Neuronal stem cell (in vitro differentiated cells): Measurements from ENCODE around the gene TIPIN.

Source experiments
- DNase-seq: peaks from one replicate; pipeline ENCODE4 v3.0.0-alpha.2; 2013; ENCODE audit warnings: low spot score
- H2AFZ ChIP-seq: one replicate; pipeline ENCODE4 v1.6.1; 2013; ENCODE audit warnings: mild to moderate bottlenecking, low read length, inconsistent platforms
- H2AK5ac ChIP-seq: 2 replicates; pipeline ENCODE4 v1.6.1; 2013; ENCODE audit warnings: low read depth, mild to moderate bottlenecking, inconsistent platforms, low read length, moderate library complexity, mixed read lengths
- H2BK120ac ChIP-seq: 2 replicates; pipeline ENCODE4 v1.6.1; 2013; ENCODE audit warnings: low read depth, mild to moderate bottlenecking, inconsistent platforms, low read length, moderate library complexity, mixed read lengths
- H2BK12ac ChIP-seq: one replicate; pipeline ENCODE4 v1.6.1; 2013; ENCODE audit warnings: low read length, inconsistent platforms
- H2BK15ac ChIP-seq: 2 replicates; pipeline ENCODE4 v1.6.1; 2013; ENCODE audit warnings: mild to moderate bottlenecking, low read length, inconsistent platforms, mixed read lengths
- H2BK5ac ChIP-seq: one replicate; pipeline ENCODE4 v1.6.1; 2013; ENCODE audit warnings: inconsistent platforms, mild to moderate bottlenecking, low read length, moderate library complexity
- H3K14ac ChIP-seq: one replicate; pipeline ENCODE4 v1.6.1; 2013; ENCODE audit warnings: low read length, inconsistent platforms
- H3K18ac ChIP-seq: 2 replicates; pipeline ENCODE4 v1.6.1; 2013; ENCODE audit warnings: low read length, inconsistent platforms
- H3K23ac ChIP-seq: 2 replicates; pipeline ENCODE4 v1.6.1; 2013; ENCODE audit warnings: low read depth, mild to moderate bottlenecking, mixed read lengths, low read length, inconsistent platforms; ENCODE audit not compliant: poor library complexity
- H3K27ac ChIP-seq: replicated peaks from 3 replicates; pipeline ENCODE4 v1.5.1; 2013; ENCODE audit warnings: low read length, inconsistent platforms
- H3K27me3 ChIP-seq, 3 experiments: 2 replicates each; pipeline ENCODE4 v1.6.1; 2013; ENCODE audit warnings: low read length in 3 of 3, mild to moderate bottlenecking in 2 of 3, inconsistent platforms in 1 of 3, low read depth in 1 of 3, mixed read lengths in 1 of 3, moderate library complexity in 1 of 3; ENCODE audit not compliant: control insufficient read depth in 3 of 3, insufficient read depth in 3 of 3
- H3K36me3 ChIP-seq, 2 donors: replicated peaks in 1 of 2; 2 replicates each; pipeline ENCODE4 v1.6.1; 2013; ENCODE audit warnings: low read length in 2 of 2; ENCODE audit not compliant: control insufficient read depth in 2 of 2, insufficient read depth in 2 of 2
- H3K4ac ChIP-seq: 2 replicates; pipeline ENCODE4 v1.6.1; 2013; ENCODE audit warnings: inconsistent platforms, mild to moderate bottlenecking, low read length, moderate library complexity
- H3K4me1 ChIP-seq, 2 donors: 1 replicate in 1 of 2; 2 replicates in 1 of 2; pipeline ENCODE4 v1.6.1; 2013; ENCODE audit warnings: low read length in 2 of 2, low read depth in 1 of 2; ENCODE audit not compliant: control insufficient read depth in 2 of 2, insufficient read depth in 1 of 2
- H3K4me2 ChIP-seq: one replicate; pipeline ENCODE4 v1.6.1; 2013; ENCODE audit warnings: mild to moderate bottlenecking, low read length, inconsistent platforms; ENCODE audit not compliant: insufficient read depth, poor library complexity, severe bottlenecking
- H3K4me3 ChIP-seq, 2 donors: 2 replicates each; pipeline ENCODE4 v1.5.1; 2013; ENCODE audit warnings: low read length in 2 of 2, mild to moderate bottlenecking in 2 of 2, inconsistent platforms in 1 of 2, moderate library complexity in 1 of 2
- H3K79me1 ChIP-seq: one replicate; pipeline ENCODE4 v1.6.1; 2013; ENCODE audit warnings: low read depth, mild to moderate bottlenecking, inconsistent platforms, low read length, moderate library complexity
- H3K9ac ChIP-seq: one replicate; pipeline ENCODE4 v1.6.1; 2013; ENCODE audit warnings: mild to moderate bottlenecking, low read depth, low read length, inconsistent platforms; ENCODE audit not compliant: poor library complexity
- H3K9me3 ChIP-seq, 2 donors: replicated peaks in 1 of 2; 2 replicates each; pipeline versions ENCODE3 to v1.6.1; 2013; ENCODE audit warnings: low read length in 2 of 2, mild to moderate bottlenecking in 2 of 2, inconsistent platforms in 1 of 2, low read depth in 1 of 2, mixed read lengths in 1 of 2, moderate library complexity in 1 of 2; ENCODE audit not compliant: control insufficient read depth in 2 of 2, insufficient read depth in 1 of 2
- H4K8ac ChIP-seq: one replicate; pipeline ENCODE4 v1.6.1; 2013; ENCODE audit warnings: low read depth, mild to moderate bottlenecking, inconsistent platforms, low read length, moderate library complexity
- H4K91ac ChIP-seq: one replicate; pipeline ENCODE4 v1.6.1; 2013; ENCODE audit warnings: low read length, low read depth, mild to moderate bottlenecking, inconsistent platforms; ENCODE audit not compliant: poor library complexity
- WGBS, 2 donors: extraction: QIAGEN DNeasy Blood & Tissue Kit; methylation state at CpG; one replicate each; pipeline ENCODE4 v1.1.7; 2013; ENCODE audit warnings: missing lambda C conversion rate in 2 of 2, mixed read lengths in 1 of 2; ENCODE audit not compliant: insufficient read length in 2 of 2, insufficient replicate concordance in 1 of 2; ENCODE audit errors: extremely low coverage in 2 of 2; 5-methylcytosine and 5-hydroxymethylcytosine counted together

TIPIN gene

DNA sequence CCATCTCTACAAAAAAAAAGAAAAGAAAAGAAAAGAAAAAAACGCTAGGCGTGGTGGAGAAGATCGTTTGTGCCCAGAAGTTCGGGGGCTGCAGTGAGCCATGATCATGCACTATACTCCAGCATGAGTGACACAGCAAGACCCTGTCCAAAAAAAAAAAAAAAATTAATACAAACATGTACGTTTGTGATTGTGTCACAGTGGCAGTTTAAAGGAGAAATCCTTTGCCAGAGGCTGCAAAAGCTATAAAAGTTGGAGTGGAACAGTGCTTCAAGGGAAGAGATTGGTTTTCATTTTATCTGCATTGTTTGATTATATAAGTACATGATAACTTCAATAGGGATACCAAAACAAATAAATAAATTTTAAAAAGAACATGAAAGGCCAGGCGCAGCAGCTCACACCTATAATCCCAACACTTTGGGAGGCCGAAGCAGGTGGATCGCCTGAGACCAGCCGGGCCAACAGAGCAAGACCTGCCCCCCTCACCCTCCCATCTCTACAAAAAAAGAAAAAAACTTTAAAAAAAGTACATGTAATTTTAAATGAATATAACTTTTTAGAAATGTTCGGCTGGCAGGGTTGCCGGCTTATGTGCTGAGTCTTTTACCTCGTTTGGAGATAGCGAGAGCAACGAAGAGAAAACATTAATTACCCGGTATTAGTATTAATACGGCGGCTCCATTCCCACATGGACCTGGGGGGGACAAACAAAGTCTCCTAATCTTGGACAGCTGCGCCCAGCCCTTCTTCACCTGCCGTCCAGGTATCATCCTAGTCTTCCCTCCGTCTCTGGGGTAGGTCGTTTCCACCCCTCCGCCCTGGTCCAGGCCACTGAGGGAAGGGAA is 63.7 kb downstream of the TIPIN start:
- WGBS, 2 donors: no CpG with 5 or more reads among the region's 22 CpGs
- H3K4me1 ChIP-seq: peaks cover 4 to 12% of the 10 kb centered on the region in 2 donors
- peak overlapping the region; percentile 54 to 88 for H3K4me3 ChIP-seq
- H2BK12ac ChIP-seq: no peak overlapping the region
- H3K36me3 ChIP-seq: peaks cover 0 to 26% of the 10 kb centered on the region in 2 donors
- H4K8ac ChIP-seq: no peak overlapping the region
- no peak overlapping the region for H3K9ac ChIP-seq
- peak overlapping the region; percentile 95 for H3K18ac ChIP-seq
- H3K79me1 ChIP-seq: no peaks in the 10 kb centered on the region
- H3K27ac ChIP-seq: no peak overlapping the region
- peak overlapping the region; percentile 90 for H2BK120ac ChIP-seq
- no peak overlapping the region for H3K14ac ChIP-seq
- H3K4ac ChIP-seq: no peak overlapping the region
- peaks cover 0 to 2% (median 0%) of the 10 kb centered on the region in 3 experiments for H3K27me3 ChIP-seq
- no peak overlapping the region for H2BK15ac ChIP-seq
- no peak overlapping the region for H4K91ac ChIP-seq
- H2BK5ac ChIP-seq: no peak overlapping the region
- peak overlapping the region; percentile 92 for H3K23ac ChIP-seq
- no peaks in the 10 kb centered on the region for H3K9me3 ChIP-seq
- H3K4me2 ChIP-seq: peak overlapping the region; percentile 74
- DNase-seq: no peak
- H2AK5ac ChIP-seq: no peak overlapping the region
- H2AFZ ChIP-seq: peak overlapping the region; percentile 97

DNA sequence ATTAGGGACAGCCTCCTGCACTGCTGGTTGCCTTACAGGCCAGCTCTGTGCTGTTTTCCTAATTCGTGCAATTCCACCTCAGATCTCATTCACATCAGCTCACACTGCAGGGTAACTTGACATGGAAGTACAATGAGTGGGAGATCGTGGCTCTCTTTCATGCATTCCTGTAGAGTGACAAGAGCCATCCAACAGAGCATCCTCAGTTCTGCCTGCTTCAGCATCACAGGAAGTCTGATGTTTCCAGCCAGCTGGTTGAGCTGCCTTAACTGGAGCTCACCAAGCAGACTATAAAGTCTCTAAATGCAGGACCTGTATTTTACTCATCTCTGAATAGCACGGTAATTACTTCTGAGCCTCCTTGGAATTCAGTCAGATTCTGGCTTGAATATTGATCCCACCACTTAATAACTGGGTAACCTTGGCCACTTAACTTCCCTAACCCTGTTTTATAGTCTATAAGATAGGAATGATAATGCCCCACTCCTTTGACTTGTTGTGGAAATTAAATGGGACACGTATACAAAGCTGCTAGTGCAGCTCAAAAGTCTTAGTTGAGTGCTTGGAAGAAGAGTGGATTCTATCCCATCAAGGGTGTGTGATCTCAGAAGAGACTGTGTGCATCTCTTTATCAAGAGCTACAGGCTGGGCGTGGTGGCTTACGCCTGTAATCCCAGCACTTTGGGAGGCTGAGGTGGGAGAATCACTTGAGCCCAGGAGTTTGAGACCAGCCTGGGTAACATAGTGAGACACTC is 64.5 kb downstream of the TIPIN start:
- peaks cover 0 to 18% of the 10 kb centered on the region in 2 donors for H3K36me3 ChIP-seq
- no peak overlapping the region for H3K4me2 ChIP-seq
- no peak overlapping the region for H4K91ac ChIP-seq
- H3K14ac ChIP-seq: no peak overlapping the region
- no peak overlapping the region for H3K9ac ChIP-seq
- H3K4ac ChIP-seq: no peak overlapping the region
- H3K23ac ChIP-seq: no peak overlapping the region
- H3K9me3 ChIP-seq: no peaks in the 10 kb centered on the region
- no peak overlapping the region for H4K8ac ChIP-seq
- H2BK15ac ChIP-seq: no peak overlapping the region
- no peak overlapping the region for H3K27ac ChIP-seq
- no peak overlapping the region for H2BK12ac ChIP-seq
- H2BK5ac ChIP-seq: no peak overlapping the region
- no peak overlapping the region for H2BK120ac ChIP-seq
- WGBS, 2 donors: no CpG with 5 or more reads among the region's 6 CpGs
- peaks cover 4 to 12% of the 10 kb centered on the region in 2 donors for H3K4me1 ChIP-seq
- peaks cover 0 to 2% (median 0%) of the 10 kb centered on the region in 3 experiments for H3K27me3 ChIP-seq
- no peak for DNase-seq
- no peak overlapping the region for H3K4me3 ChIP-seq
- no peak overlapping the region for H3K18ac ChIP-seq
- no peaks in the 10 kb centered on the region for H3K79me1 ChIP-seq
- no peak overlapping the region for H2AK5ac ChIP-seq
- H2AFZ ChIP-seq: no peak overlapping the region

DNA sequence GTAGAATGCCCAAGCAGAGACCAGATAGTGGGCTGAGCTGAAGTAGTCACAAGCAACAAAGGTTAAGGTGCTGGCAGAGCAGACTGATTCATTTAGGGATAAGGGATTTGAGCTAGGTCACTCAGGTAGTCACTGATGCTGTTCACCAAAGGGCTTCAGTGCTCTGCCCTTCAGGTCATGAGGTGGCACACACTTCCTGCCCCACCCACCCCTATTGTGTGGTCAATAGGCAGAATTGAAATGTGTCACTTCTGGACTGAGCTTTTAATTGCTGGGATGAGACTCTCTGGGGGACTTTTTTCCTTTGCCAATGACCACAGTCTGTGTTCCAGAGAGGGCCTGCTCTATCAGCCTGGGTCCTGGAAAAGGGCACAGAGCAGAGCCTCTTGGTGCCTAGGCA is 66.0 kb downstream of the TIPIN start:
- no peak overlapping the region for H2AFZ ChIP-seq
- H3K14ac ChIP-seq: no peak overlapping the region
- H3K4me3 ChIP-seq: no peak overlapping the region
- H4K8ac ChIP-seq: no peak overlapping the region
- H4K91ac ChIP-seq: no peak overlapping the region
- no peak overlapping the region for H3K27ac ChIP-seq
- H2AK5ac ChIP-seq: no peak overlapping the region
- no peak overlapping the region for H3K9ac ChIP-seq
- H3K4me1 ChIP-seq: peaks cover 4 to 11% of the 10 kb centered on the region in 2 donors
- H3K4me2 ChIP-seq: no peak overlapping the region
- peaks cover 0 to 2% (median 0%) of the 10 kb centered on the region in 3 experiments for H3K27me3 ChIP-seq
- H2BK5ac ChIP-seq: no peak overlapping the region
- no peak overlapping the region for H2BK15ac ChIP-seq
- H3K4ac ChIP-seq: no peak overlapping the region
- no peak for DNase-seq
- no peak overlapping the region for H2BK12ac ChIP-seq
- H3K79me1 ChIP-seq: no peaks in the 10 kb centered on the region
- H3K9me3 ChIP-seq: no peaks in the 10 kb centered on the region
- peaks cover 0 to 5% of the 10 kb centered on the region in 2 donors for H3K36me3 ChIP-seq
- no peak overlapping the region for H3K18ac ChIP-seq
- H3K23ac ChIP-seq: no peak overlapping the region
- H2BK120ac ChIP-seq: no peak overlapping the region

DNA sequence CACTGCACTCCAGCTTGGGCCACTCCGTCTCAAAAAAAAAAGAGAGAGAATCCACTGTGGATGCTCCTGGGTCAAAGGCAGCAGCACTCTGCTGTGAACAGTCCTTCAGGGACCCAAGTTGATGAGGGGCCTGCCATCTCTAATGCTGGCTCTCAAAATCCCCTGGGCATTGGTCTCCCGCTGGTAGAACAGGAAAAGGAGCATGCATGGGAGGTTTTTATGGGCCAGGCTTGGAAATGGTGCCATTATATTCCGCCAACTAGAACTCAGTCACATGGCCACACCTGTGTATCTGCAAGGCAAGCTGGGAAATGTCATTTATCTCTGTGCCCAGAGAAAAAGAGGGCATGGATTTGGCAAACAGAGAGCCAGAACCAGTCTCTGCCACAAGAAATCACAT is 66.5 kb downstream of the TIPIN start:
- Histone ChIP-seq H2BK15ac (no peak overlapping the region), H2AK5ac (no peak overlapping the region), H2BK12ac (no peak overlapping the region), H3K27ac (no peak overlapping the region), H3K14ac (no peak overlapping the region), H2BK5ac (no peak overlapping the region), H3K4me1 (peaks cover 4 to 6% of the 10 kb centered on the region in 2 donors), H3K27me3 (peaks cover 0 to 2% (median 0%) of the 10 kb centered on the region in 3 experiments), H3K4me2 (no peak overlapping the region), H4K91ac (no peak overlapping the region), H3K9ac (no peak overlapping the region), H2AFZ (no peak overlapping the region), H3K36me3 (no peaks in the 10 kb centered on the region), H4K8ac (no peak overlapping the region), H3K9me3 (no peaks in the 10 kb centered on the region), H3K79me1 (no peaks in the 10 kb centered on the region), H2BK120ac (no peak overlapping the region), H3K23ac (no peak overlapping the region), H3K18ac (no peak overlapping the region), H3K4ac (no peak overlapping the region), H3K4me3 (no peak overlapping the region)
- no CpG with 5 or more reads among the region's 3 CpGs for WGBS, 2 donors
- no peak for DNase-seq
